Endothelial cell of umbilical vein (primary cell): ENCODE measurements around the gene ZHX3.

Experiments
- EZH2 ChIP-seq: IDR thresholded peaks from 2 replicates; pipeline ENCODE4 v1.6.1; 2012; ENCODE audit warnings: borderline replicate concordance, low read depth, mild to moderate bottlenecking, moderate library complexity, low read length, inconsistent platforms; ENCODE audit not compliant: severe bottlenecking
- FOS ChIP-seq: IDR thresholded peaks from 2 replicates; pipeline ENCODE4 v1.6.1; 2011; ENCODE audit warnings: mild to moderate bottlenecking, low read length, moderate library complexity, borderline replicate concordance; ENCODE audit not compliant: insufficient read depth
- GATA2 ChIP-seq: IDR thresholded peaks from 2 replicates; pipeline ENCODE4 v1.7.0; 2011; ENCODE audit warnings: low read depth, mild to moderate bottlenecking, moderate library complexity, mixed read lengths, low read length; ENCODE audit not compliant: insufficient read length, insufficient read depth
- JUN ChIP-seq: IDR thresholded peaks from 2 replicates; pipeline ENCODE4 v1.6.1; 2011; ENCODE audit warnings: borderline replicate concordance, low read depth; ENCODE audit not compliant: insufficient read length, insufficient read depth
- MYC ChIP-seq: IDR thresholded peaks from one replicate; pipeline ENCODE4 v1.6.1; 2011; ENCODE audit warnings: mild to moderate bottlenecking, low read depth, low read length
- POLR2A ChIP-seq: IDR thresholded peaks from 2 replicates; pipeline ENCODE4 v1.6.1; 2012; ENCODE audit warnings: low read depth, mild to moderate bottlenecking, control low read depth, low read length
- POLR2AphosphoS5 ChIP-seq: IDR thresholded peaks from 2 replicates; pipeline ENCODE4 v1.6.1; 2012; ENCODE audit warnings: low read depth, mild to moderate bottlenecking, control low read depth, low read length, moderate library complexity; ENCODE audit not compliant: insufficient read depth
- TF ChIP-seq, protein P1 (sequence below), 2 donors: IDR thresholded peaks; 1 replicate in 1 of 2; 2 replicates in 1 of 2; pipeline ENCODE4 v1.5.1; 2011; ENCODE audit warnings: low read length in 2 of 2, mild to moderate bottlenecking in 2 of 2, moderate library complexity in 2 of 2, control low read depth in 1 of 2, inconsistent platforms in 1 of 2, low read depth in 1 of 2; ENCODE audit not compliant: insufficient read depth in 1 of 2; ENCODE audit errors: extremely low read depth in 1 of 2
- TF ChIP-seq, protein P2 (sequence below): IDR thresholded peaks from 2 replicates; pipeline ENCODE4 v1.6.1; 2011; ENCODE audit not compliant: insufficient read depth, insufficient read length

DNA sequence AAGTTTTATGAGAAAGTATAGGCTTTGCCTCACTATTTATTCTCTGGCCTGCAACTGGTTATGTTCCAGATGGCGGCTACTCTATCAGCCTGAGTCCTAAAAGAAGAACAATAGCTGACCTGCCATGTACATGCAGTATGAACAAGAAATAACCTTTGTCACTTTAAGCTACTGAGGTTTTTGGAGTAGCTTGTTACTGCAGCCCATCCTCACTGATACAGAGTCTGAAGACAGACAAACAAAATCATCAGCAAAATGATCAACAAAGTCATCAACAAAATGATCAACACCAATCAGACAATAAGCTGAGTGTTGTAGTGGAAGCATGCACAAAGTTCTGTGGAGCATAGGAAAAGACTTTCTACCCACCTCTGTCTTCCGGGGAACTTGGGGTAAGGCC lies 97.7 kb downstream of the ZHX3 start:
- TF ChIP-seq, protein P1, sequence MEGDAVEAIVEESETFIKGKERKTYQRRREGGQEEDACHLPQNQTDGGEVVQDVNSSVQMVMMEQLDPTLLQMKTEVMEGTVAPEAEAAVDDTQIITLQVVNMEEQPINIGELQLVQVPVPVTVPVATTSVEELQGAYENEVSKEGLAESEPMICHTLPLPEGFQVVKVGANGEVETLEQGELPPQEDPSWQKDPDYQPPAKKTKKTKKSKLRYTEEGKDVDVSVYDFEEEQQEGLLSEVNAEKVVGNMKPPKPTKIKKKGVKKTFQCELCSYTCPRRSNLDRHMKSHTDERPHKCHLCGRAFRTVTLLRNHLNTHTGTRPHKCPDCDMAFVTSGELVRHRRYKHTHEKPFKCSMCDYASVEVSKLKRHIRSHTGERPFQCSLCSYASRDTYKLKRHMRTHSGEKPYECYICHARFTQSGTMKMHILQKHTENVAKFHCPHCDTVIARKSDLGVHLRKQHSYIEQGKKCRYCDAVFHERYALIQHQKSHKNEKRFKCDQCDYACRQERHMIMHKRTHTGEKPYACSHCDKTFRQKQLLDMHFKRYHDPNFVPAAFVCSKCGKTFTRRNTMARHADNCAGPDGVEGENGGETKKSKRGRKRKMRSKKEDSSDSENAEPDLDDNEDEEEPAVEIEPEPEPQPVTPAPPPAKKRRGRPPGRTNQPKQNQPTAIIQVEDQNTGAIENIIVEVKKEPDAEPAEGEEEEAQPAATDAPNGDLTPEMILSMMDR (IDR thresholded peaks at IDR 0.05; ENCODE audit: extremely low read depth in 1 of 2, insufficient read depth in 1 of 2, low read depth in 1 of 2, low read length in 2 of 2), result no peak
- no peak for TF ChIP-seq JUN
- no peak for TF ChIP-seq POLR2A
- no peak for TF ChIP-seq EZH2
- no peak for TF ChIP-seq POLR2AphosphoS5
- TF ChIP-seq, protein P2, sequence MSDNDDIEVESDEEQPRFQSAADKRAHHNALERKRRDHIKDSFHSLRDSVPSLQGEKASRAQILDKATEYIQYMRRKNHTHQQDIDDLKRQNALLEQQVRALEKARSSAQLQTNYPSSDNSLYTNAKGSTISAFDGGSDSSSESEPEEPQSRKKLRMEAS, result no peak
- no peak for TF ChIP-seq MYC
- no peak for TF ChIP-seq FOS
- no peak for TF ChIP-seq GATA2
